ENCODE measurements around the gene RALBP1.

Gene RALBP1

GRCh38 chr18:9539283-9539682 is 64.0 kb downstream of the RALBP1 start:
- Mint-ChIP-seq H3K27me3 (no peaks in the 10 kb centered on the region), H3K4me3 (no peak overlapping the region), H3K27ac (no peak overlapping the region), H3K9me3 (no peaks in the 10 kb centered on the region), H3K4me1 (ENCODE audit: low read depth) (no peaks in the 10 kb centered on the region), H3K36me3 (ENCODE audit: low read depth) (peaks cover 19% of the 10 kb centered on the region)

DNA sequence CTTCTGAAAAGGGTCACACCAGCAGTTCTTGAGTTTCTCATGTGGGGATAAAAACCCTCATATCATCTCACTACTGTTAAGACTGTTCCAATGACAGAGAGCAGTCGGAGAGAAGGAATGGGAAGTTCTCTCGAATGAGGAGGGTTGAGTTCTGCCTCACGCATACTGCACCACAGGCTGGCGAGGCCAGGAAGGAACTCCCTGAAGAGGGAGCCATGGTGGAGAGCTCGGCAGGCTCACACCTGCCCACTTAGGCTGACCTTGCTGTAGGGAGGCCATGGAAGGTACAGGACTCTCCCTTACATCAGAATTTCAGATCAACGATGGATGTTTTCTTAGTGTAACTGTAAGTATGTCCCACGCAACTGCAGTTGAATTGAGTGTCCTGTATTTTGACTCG is 64.6 kb downstream of the RALBP1 start:
- Mint-ChIP-seq H3K4me1 (ENCODE audit: low read depth) (no peaks in the 10 kb centered on the region), H3K27me3 (no peaks in the 10 kb centered on the region), H3K27ac (no peak overlapping the region), H3K9me3 (no peaks in the 10 kb centered on the region), H3K36me3 (ENCODE audit: low read depth) (peaks cover 19% of the 10 kb centered on the region), H3K4me3 (no peak overlapping the region)

GRCh38 chr18:9542924-9543323 is 67.6 kb downstream of the RALBP1 start:
- H3K9me3 Mint-ChIP-seq: no peaks in the 10 kb centered on the region
- H3K27ac Mint-ChIP-seq: no peak overlapping the region
- no peaks in the 10 kb centered on the region for H3K4me1 Mint-ChIP-seq (ENCODE audit: low read depth)
- no peaks in the 10 kb centered on the region for H3K27me3 Mint-ChIP-seq
- H3K4me3 Mint-ChIP-seq: no peak overlapping the region
- peaks cover 20% of the 10 kb centered on the region for H3K36me3 Mint-ChIP-seq (ENCODE audit: low read depth)

GRCh38 chr18:9545029-9545428 is 69.7 kb downstream of the RALBP1 start:
- Mint-ChIP-seq H3K4me3 (no peak overlapping the region), H3K9me3 (no peaks in the 10 kb centered on the region), H3K4me1 (ENCODE audit: low read depth) (no peaks in the 10 kb centered on the region), H3K27ac (no peak overlapping the region), H3K36me3 (ENCODE audit: low read depth) (peaks cover 32% of the 10 kb centered on the region), H3K27me3 (no peaks in the 10 kb centered on the region)

GRCh38 chr18:9546468-9546867 is 71.2 kb downstream of the RALBP1 start:
- Mint-ChIP-seq H3K27me3 (no peaks in the 10 kb centered on the region), H3K4me1 (ENCODE audit: low read depth) (no peaks in the 10 kb centered on the region), H3K36me3 (ENCODE audit: low read depth) (peaks cover 39% of the 10 kb centered on the region), H3K27ac (no peak overlapping the region), H3K4me3 (no peak overlapping the region), H3K9me3 (no peaks in the 10 kb centered on the region)

DNA sequence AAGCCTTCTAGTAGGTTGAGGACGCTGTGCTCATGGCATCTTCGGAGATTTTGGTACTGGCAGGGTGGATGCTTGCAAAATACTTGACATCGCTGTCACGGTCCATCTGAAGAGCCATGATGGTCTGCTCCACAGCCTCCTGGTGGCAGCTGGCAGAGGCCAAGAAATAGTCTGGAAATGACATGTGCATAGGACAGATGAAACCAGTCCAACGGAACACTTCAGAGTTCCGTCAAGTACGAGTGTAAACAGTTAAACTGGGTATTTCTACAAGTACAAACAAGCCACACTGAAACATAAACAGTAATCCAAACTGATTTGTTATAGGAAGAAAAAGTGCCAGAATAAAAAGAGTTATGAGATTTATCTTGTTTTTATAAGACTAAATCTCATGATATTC is 72.5 kb downstream of the RALBP1 start:
- H3K36me3 Mint-ChIP-seq (ENCODE audit: low read depth): peaks cover 51% of the 10 kb centered on the region
- no peaks in the 10 kb centered on the region for H3K9me3 Mint-ChIP-seq
- H3K27me3 Mint-ChIP-seq: no peaks in the 10 kb centered on the region
- H3K4me1 Mint-ChIP-seq (ENCODE audit: low read depth): no peaks in the 10 kb centered on the region
- H3K4me3 Mint-ChIP-seq: no peak overlapping the region
- no peak overlapping the region for H3K27ac Mint-ChIP-seq

GRCh38 chr18:9549405-9549804 is 74.1 kb downstream of the RALBP1 start:
- H3K27me3 Mint-ChIP-seq: no peaks in the 10 kb centered on the region
- no peak overlapping the region for H3K4me3 Mint-ChIP-seq
- H3K9me3 Mint-ChIP-seq: no peaks in the 10 kb centered on the region
- H3K4me1 Mint-ChIP-seq (ENCODE audit: low read depth): no peaks in the 10 kb centered on the region
- H3K36me3 Mint-ChIP-seq (ENCODE audit: low read depth): peaks cover 65% of the 10 kb centered on the region
- no peak overlapping the region for H3K27ac Mint-ChIP-seq

GRCh38 chr18:9550429-9550828 is 75.1 kb downstream of the RALBP1 start:
- Mint-ChIP-seq H3K9me3 (no peaks in the 10 kb centered on the region), H3K27ac (no peak overlapping the region), H3K36me3 (ENCODE audit: low read depth) (peaks cover 74% of the 10 kb centered on the region), H3K4me1 (ENCODE audit: low read depth) (no peaks in the 10 kb centered on the region), H3K27me3 (no peaks in the 10 kb centered on the region), H3K4me3 (no peak overlapping the region)

GRCh38 chr18:9552191-9552590 is 76.9 kb downstream of the RALBP1 start:
- H3K4me1 Mint-ChIP-seq (ENCODE audit: low read depth): no peaks in the 10 kb centered on the region
- no peak overlapping the region for H3K4me3 Mint-ChIP-seq
- peaks cover 75% of the 10 kb centered on the region for H3K36me3 Mint-ChIP-seq (ENCODE audit: low read depth)
- no peaks in the 10 kb centered on the region for H3K27me3 Mint-ChIP-seq
- H3K27ac Mint-ChIP-seq: no peak overlapping the region
- H3K9me3 Mint-ChIP-seq: no peaks in the 10 kb centered on the region

- Mint-ChIP-seq H3K4me1 (ENCODE audit: low read depth) (no peaks in the 10 kb centered on the region), H3K27ac (no peak overlapping the region), H3K36me3 (ENCODE audit: low read depth) (peaks cover 75% of the 10 kb centered on the region), H3K4me3 (no peak overlapping the region), H3K27me3 (no peaks in the 10 kb centered on the region), H3K9me3 (no peaks in the 10 kb centered on the region)
Measured at GRCh38 chr18:9552616-9553015, 77.3 kb downstream of the RALBP1 start.

DNA sequence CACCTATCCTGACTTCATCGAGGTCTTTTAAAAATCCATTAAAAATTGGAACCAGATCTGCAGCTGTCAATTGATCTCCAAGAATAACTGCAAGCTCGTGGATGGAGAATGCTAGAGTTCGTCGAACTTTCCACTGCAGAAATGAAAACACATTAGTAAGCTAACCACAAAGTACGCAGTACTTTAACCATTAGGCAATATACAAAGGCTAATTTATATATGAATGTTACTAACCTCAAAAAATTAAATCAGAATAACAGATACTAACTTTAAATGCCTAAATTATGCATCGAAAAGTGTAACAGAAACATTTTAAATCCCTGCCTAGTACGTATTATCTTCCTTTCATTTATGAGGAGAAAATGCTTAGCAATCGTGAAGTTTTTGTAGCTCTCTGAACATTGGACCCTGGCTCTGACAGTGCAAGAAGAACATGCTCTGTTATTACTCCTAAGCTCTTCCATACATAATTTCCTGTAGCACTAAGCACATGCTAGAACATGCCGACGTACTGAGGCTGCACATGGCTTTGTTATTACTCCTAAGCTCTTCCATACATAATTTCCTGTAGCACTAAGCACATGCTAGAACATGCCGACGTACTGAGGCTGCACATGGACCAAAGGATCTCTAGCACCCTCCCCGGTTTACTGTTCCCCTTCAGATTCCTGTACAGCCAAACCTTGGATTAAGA is 82.1 kb downstream of the RALBP1 start:
- Mint-ChIP-seq H3K36me3 (ENCODE audit: low read depth) (peaks cover 68% of the 10 kb centered on the region), H3K27me3 (no peaks in the 10 kb centered on the region), H3K4me1 (ENCODE audit: low read depth) (no peaks in the 10 kb centered on the region), H3K9me3 (no peaks in the 10 kb centered on the region), H3K27ac (no peak overlapping the region), H3K4me3 (no peak overlapping the region)

GRCh38 chr18:9558387-9559064 is 83.2 kb downstream of the RALBP1 start:
- H3K9me3 Mint-ChIP-seq: no peaks in the 10 kb centered on the region
- H3K27me3 Mint-ChIP-seq: no peaks in the 10 kb centered on the region
- no peak overlapping the region for H3K4me3 Mint-ChIP-seq
- no peaks in the 10 kb centered on the region for H3K4me1 Mint-ChIP-seq (ENCODE audit: low read depth)
- peaks cover 68% of the 10 kb centered on the region for H3K36me3 Mint-ChIP-seq (ENCODE audit: low read depth)
- H3K27ac Mint-ChIP-seq: no peak overlapping the region

GRCh38 chr18:9559253-9559652 is 83.9 kb downstream of the RALBP1 start:
- Mint-ChIP-seq H3K27ac (no peak overlapping the region), H3K4me3 (no peak overlapping the region), H3K9me3 (no peaks in the 10 kb centered on the region), H3K27me3 (no peaks in the 10 kb centered on the region), H3K4me1 (ENCODE audit: low read depth) (no peaks in the 10 kb centered on the region), H3K36me3 (ENCODE audit: low read depth) (peaks cover 63% of the 10 kb centered on the region)

- no peaks in the 10 kb centered on the region for H3K9me3 Mint-ChIP-seq
- no peak overlapping the region for H3K4me3 Mint-ChIP-seq
- no peaks in the 10 kb centered on the region for H3K27me3 Mint-ChIP-seq
- H3K4me1 Mint-ChIP-seq (ENCODE audit: low read depth): no peaks in the 10 kb centered on the region
- peaks cover 48% of the 10 kb centered on the region for H3K36me3 Mint-ChIP-seq (ENCODE audit: low read depth)
- H3K27ac Mint-ChIP-seq: no peak overlapping the region
Measured at GRCh38 chr18:9561759-9562158, 86.4 kb downstream of the RALBP1 start.

DNA sequence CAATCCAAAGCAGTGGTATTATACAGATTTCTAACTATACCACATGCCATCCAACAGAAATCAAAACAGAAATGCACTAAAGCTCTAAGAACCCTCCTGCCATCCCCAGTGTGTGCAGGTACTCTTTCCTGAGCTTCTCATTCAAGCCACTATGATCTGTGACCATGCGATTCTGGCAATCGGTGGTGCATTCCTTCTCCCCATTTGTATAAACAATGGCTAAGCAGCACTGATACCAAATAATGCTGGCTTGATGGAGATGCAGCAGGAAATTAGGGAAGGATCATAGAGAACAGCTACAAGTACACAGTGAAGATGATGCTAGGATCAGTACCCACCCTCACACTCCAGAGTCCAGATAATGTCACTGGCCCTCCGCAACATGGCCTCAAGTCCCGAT is 87.3 kb downstream of the RALBP1 start:
- Mint-ChIP-seq H3K27ac (no peak overlapping the region), H3K4me3 (no peak overlapping the region), H3K4me1 (ENCODE audit: low read depth) (no peaks in the 10 kb centered on the region), H3K36me3 (ENCODE audit: low read depth) (peaks cover 43% of the 10 kb centered on the region), H3K27me3 (no peaks in the 10 kb centered on the region), H3K9me3 (no peaks in the 10 kb centered on the region)

DNA sequence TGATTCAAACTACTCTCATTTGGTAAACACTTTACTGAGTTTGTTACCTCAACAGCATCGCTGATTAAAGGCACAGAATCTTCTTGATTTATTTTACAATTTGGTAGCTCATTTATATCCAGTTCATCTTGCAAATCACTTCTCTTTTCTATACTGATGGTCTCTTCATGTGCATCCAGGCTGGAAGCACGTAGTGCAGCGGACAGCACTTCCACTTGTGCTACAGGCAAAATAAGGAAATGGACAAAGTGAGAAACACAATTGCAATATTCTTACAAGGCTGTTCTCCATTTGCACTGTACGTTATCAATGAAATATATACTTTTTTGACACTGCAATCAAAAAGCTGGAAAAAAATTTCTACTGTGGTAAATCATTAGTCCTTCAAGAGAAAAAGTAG is 88.0 kb downstream of the RALBP1 start:
- Mint-ChIP-seq H3K9me3 (no peaks in the 10 kb centered on the region), H3K27me3 (no peaks in the 10 kb centered on the region), H3K27ac (no peak overlapping the region), H3K4me1 (ENCODE audit: low read depth) (no peaks in the 10 kb centered on the region), H3K36me3 (ENCODE audit: low read depth) (peaks cover 36% of the 10 kb centered on the region), H3K4me3 (no peak overlapping the region)
